ENCODE measurements around the gene DNMT3L. TPM values are rescaled to one million over a fixed set of nuclear protein-coding genes. Genes with fewer than 3 reads are reported as not detected.

The DNMT3L gene
- total and polyA plus RNA-seq, 2 experiments from 2014 or later = 0.27 TPM; not detected in 1

- no peak for TF ChIP-seq ZNF462 (CRISPR knock-in tag; IDR thresholded peaks at IDR 0.05)
- no peak for TF ChIP-seq ETS1 (IDR thresholded peaks at IDR 0.05)
Measured at GRCh38 chr21:44275041-44275440, 13.3 kb upstream of the DNMT3L start (continued).

GRCh38 chr21:44273046-44273445 lies 11.3 kb upstream of the DNMT3L start:
- DNase-seq (ENCODE audit: low spot score) (no peak), ATAC-seq (no peak)
- H3K9me3 Mint-ChIP-seq = no peaks in the 10 kb centered on the region
- Histone ChIP-seq H3K36me3 (ENCODE audit: insufficient read depth) (no peaks in the 10 kb centered on the region), H3K4me1 (ENCODE audit: insufficient read depth) (no peaks in the 10 kb centered on the region), H3K9me2 (ENCODE audit: insufficient read depth) (no peaks in the 10 kb centered on the region), H3K27me3 (ENCODE audit: insufficient read depth) (no peaks in the 10 kb centered on the region), H4K20me1 (replicated peaks; ENCODE audit: insufficient read depth) (no peaks in the 10 kb centered on the region), H3K4me3 (no peak overlapping the region), H2AFZ (no peak overlapping the region), H3F3A (replicated peaks; ENCODE audit: low read depth) (no peaks in the 10 kb centered on the region), H3K4me2 (no peak overlapping the region), H3K27ac (ENCODE audit: low read depth) (no peak overlapping the region), H3K79me2 (replicated peaks; ENCODE audit: insufficient read depth) (no peaks in the 10 kb centered on the region)
- H3K27me3 Mint-ChIP-seq (ENCODE audit: insufficient read depth, low read depth, poor library complexity) = peaks cover 6% of the 10 kb centered on the region
- TF ChIP-seq CREB1 (CRISPR knock-in tag; IDR thresholded peaks at IDR 0.05; ENCODE audit: low read depth) (no peak), JUNB (IDR thresholded peaks at IDR 0.05; ENCODE audit: unreplicated experiment) (no peak), EZH2phosphoT487 (IDR thresholded peaks at IDR 0.05; ENCODE audit: unreplicated experiment) (no peak), CTCF (conservative IDR thresholded peaks at IDR 0.05; ENCODE audit: low read depth in 2 of 2) (no peak), ZNF114 (CRISPR knock-in tag; IDR thresholded peaks at IDR 0.05) (no peak), ZNF462 (CRISPR knock-in tag; IDR thresholded peaks at IDR 0.05) (no peak)
- no peaks in the 10 kb centered on the region for H3K4me1 Mint-ChIP-seq
- no peaks in the 10 kb centered on the region for H3K36me3 Mint-ChIP-seq (ENCODE audit: low read depth)
- H3K4me3 Mint-ChIP-seq = no peak overlapping the region
- no peak overlapping the region for H3K27ac Mint-ChIP-seq

All from GM23338 (cell line).